Inflammatory macrophage (primary cell): ENCODE results near the gene TICAM2.

Source experiments
- DNase-seq, 2 donors: peaks; one replicate each; pipeline ENCODE4 v3.0.0-alpha.2; 2020 to 2022

Gene TICAM2

DNA sequence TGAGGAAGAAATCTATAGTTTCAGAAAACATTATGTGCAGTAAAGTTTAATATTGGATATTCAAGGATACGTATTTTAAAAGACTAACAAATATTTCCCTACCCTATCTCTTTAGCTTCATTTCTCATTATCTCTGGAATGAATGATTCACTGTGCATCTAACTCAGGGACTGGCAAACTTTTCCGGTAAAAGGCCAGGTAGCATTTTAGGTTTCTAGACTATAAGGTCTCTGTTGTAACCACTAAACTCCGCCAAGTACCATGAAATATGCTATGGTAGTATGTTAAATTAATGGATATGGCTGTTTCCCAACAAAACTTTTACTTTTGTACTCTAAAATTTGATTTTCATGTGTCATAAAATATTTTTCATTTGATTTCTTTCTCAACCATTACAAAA lies 70.9 kb downstream of the TICAM2 start:
- no peak for DNase-seq

DNA sequence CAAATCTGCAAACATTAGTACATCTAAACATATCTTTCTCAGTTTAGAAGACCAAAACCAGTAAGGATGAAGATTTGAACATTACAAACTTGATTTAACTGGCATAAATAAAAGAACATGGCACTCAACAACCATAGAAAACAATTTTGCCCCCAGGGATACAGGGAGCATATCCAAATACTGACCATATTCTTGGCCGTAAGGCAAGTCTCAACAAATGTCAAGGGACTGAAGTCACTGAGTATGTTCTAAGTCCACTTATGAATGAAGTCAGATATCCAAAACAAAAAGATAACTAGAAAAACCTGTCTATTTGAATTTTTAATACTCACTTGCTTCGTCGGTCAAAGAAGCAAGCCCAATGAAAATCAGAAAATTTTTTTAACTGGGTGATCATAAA lies 71.9 kb downstream of the TICAM2 start:
- no peak for DNase-seq
